Muscle layer of duodenum (tissue), 2 donors: ENCODE measurements around the gene RAP1GAP.

ENCODE experiments used
- H3K27ac ChIP-seq: one replicate; pipeline ENCODE4 v1.7.0; 2013; ENCODE audit warnings: mild to moderate bottlenecking, low read length
- H3K27me3 ChIP-seq: one replicate; pipeline ENCODE4 v1.7.0; 2013; ENCODE audit warnings: low read depth, mild to moderate bottlenecking, control low read depth, low read length
- H3K36me3 ChIP-seq, 2 donors: one replicate each; pipeline ENCODE4 v1.7.0; 2013; ENCODE audit warnings: low read length in 2 of 2, control low read depth in 1 of 2, mild to moderate bottlenecking in 1 of 2; ENCODE audit not compliant: insufficient read depth in 2 of 2, control insufficient read depth in 1 of 2
- H3K4me1 ChIP-seq, 2 donors: one replicate each; pipeline ENCODE4 v1.7.0; 2013; ENCODE audit warnings: low read length in 2 of 2, mild to moderate bottlenecking in 2 of 2, control low read depth in 1 of 2, moderate library complexity in 1 of 2; ENCODE audit not compliant: insufficient read depth in 2 of 2, control insufficient read depth in 1 of 2
- H3K4me3 ChIP-seq, 2 donors: one replicate each; pipeline ENCODE4 v1.7.0; 2013; ENCODE audit warnings: low read length in 2 of 2, low read depth in 1 of 2, mild to moderate bottlenecking in 1 of 2
- H3K9me3 ChIP-seq, 2 donors: one replicate each; pipeline ENCODE4 v1.7.0; 2013; ENCODE audit warnings: low read length in 2 of 2, control low read depth in 1 of 2, mild to moderate bottlenecking in 1 of 2; ENCODE audit not compliant: control insufficient read depth in 1 of 2
- donor health status: healthy.

The RAP1GAP gene

GRCh38 chr1:21667348-21668231 lies 1.6 kb downstream of the RAP1GAP start:
- H3K9me3 ChIP-seq, result no peaks in the 10 kb centered on the region
- H3K27me3 ChIP-seq, result peaks cover 37% of the 10 kb centered on the region
- H3K36me3 ChIP-seq, result no peaks in the 10 kb centered on the region
- peaks cover 0 to 26% of the 10 kb centered on the region in 2 donors for H3K4me1 ChIP-seq
- H3K27ac ChIP-seq, result no peak overlapping the region
- H3K4me3 ChIP-seq, result no peak overlapping the region

- H3K27me3 ChIP-seq, result peaks cover 37% of the 10 kb centered on the region
- H3K36me3 ChIP-seq, result no peaks in the 10 kb centered on the region
- H3K4me3 ChIP-seq, result no peak overlapping the region
- peaks cover 0 to 20% of the 10 kb centered on the region in 2 donors for H3K4me1 ChIP-seq
- no peak overlapping the region for H3K27ac ChIP-seq
- H3K9me3 ChIP-seq, result no peaks in the 10 kb centered on the region
Observed at GRCh38 chr1:21666576-21667320, 2.4 kb downstream of the RAP1GAP start.

- Histone ChIP-seq H3K36me3 (no peaks in the 10 kb centered on the region), H3K4me3 (no peak overlapping the region), H3K27ac (no peak overlapping the region), H3K9me3 (no peaks in the 10 kb centered on the region), H3K27me3 (peaks cover 37% of the 10 kb centered on the region), H3K4me1 (peaks cover 0 to 15% of the 10 kb centered on the region in 2 donors)
Observed at GRCh38 chr1:21665711-21666575, 3.2 kb downstream of the RAP1GAP start.

GRCh38 chr1:21664806-21665588 lies 4.2 kb downstream of the RAP1GAP start:
- peaks cover 0 to 15% of the 10 kb centered on the region in 2 donors for H3K4me1 ChIP-seq
- H3K4me3 ChIP-seq, result no peak overlapping the region
- no peaks in the 10 kb centered on the region for H3K9me3 ChIP-seq
- no peaks in the 10 kb centered on the region for H3K36me3 ChIP-seq
- H3K27ac ChIP-seq, result no peak overlapping the region
- H3K27me3 ChIP-seq, result peaks cover 32% of the 10 kb centered on the region

- H3K36me3 ChIP-seq, result no peaks in the 10 kb centered on the region
- H3K9me3 ChIP-seq, result no peaks in the 10 kb centered on the region
- peaks cover 0 to 11% of the 10 kb centered on the region in 2 donors for H3K4me1 ChIP-seq
- H3K4me3 ChIP-seq, result no peak overlapping the region
- H3K27me3 ChIP-seq, result peaks cover 31% of the 10 kb centered on the region
- H3K27ac ChIP-seq, result no peak overlapping the region
Observed at GRCh38 chr1:21663951-21664805, 5.0 kb downstream of the RAP1GAP start.

- no peak overlapping the region for H3K4me3 ChIP-seq
Observed at GRCh38 chr1:21663248-21663950, 5.8 kb downstream of the RAP1GAP start.

GRCh38 chr1:21662426-21663247 lies 6.5 kb downstream of the RAP1GAP start:
- no peak overlapping the region for H3K4me3 ChIP-seq
- peaks cover 18% of the 10 kb centered on the region for H3K27me3 ChIP-seq
- peaks cover 0 to 4% of the 10 kb centered on the region in 2 donors for H3K4me1 ChIP-seq
- no peaks in the 10 kb centered on the region for H3K36me3 ChIP-seq
- H3K9me3 ChIP-seq, result no peaks in the 10 kb centered on the region
- no peak overlapping the region for H3K27ac ChIP-seq

More at GRCh38 chr1:21663248-21663950, 5.8 kb downstream of the RAP1GAP start:
- no peaks in the 10 kb centered on the region for H3K36me3 ChIP-seq
- no peak overlapping the region for H3K27ac ChIP-seq
- peaks cover 25% of the 10 kb centered on the region for H3K27me3 ChIP-seq
- no peaks in the 10 kb centered on the region for H3K9me3 ChIP-seq
- peaks cover 0 to 4% of the 10 kb centered on the region in 2 donors for H3K4me1 ChIP-seq

- H3K27me3 ChIP-seq, result peaks cover 12% of the 10 kb centered on the region
- H3K9me3 ChIP-seq, result no peaks in the 10 kb centered on the region
- no peak overlapping the region for H3K27ac ChIP-seq
- H3K4me3 ChIP-seq, result no peak overlapping the region
- H3K36me3 ChIP-seq, result no peaks in the 10 kb centered on the region
- H3K4me1 ChIP-seq, result peaks cover 0 to 4% of the 10 kb centered on the region in 2 donors
Observed at GRCh38 chr1:21661886-21662285, 7.3 kb downstream of the RAP1GAP start.

GRCh38 chr1:21659924-21660326 lies 9.2 kb downstream of the RAP1GAP start:
- H3K27me3 ChIP-seq, result peaks cover 6% of the 10 kb centered on the region
- no peaks in the 10 kb centered on the region for H3K9me3 ChIP-seq
- H3K4me3 ChIP-seq, result no peak overlapping the region
- H3K36me3 ChIP-seq, result no peaks in the 10 kb centered on the region
- H3K4me1 ChIP-seq, result peaks cover 0 to 4% of the 10 kb centered on the region in 2 donors
- H3K27ac ChIP-seq, result no peak overlapping the region
